Measurements from ENCODE around the gene TMEM26.

DNA sequence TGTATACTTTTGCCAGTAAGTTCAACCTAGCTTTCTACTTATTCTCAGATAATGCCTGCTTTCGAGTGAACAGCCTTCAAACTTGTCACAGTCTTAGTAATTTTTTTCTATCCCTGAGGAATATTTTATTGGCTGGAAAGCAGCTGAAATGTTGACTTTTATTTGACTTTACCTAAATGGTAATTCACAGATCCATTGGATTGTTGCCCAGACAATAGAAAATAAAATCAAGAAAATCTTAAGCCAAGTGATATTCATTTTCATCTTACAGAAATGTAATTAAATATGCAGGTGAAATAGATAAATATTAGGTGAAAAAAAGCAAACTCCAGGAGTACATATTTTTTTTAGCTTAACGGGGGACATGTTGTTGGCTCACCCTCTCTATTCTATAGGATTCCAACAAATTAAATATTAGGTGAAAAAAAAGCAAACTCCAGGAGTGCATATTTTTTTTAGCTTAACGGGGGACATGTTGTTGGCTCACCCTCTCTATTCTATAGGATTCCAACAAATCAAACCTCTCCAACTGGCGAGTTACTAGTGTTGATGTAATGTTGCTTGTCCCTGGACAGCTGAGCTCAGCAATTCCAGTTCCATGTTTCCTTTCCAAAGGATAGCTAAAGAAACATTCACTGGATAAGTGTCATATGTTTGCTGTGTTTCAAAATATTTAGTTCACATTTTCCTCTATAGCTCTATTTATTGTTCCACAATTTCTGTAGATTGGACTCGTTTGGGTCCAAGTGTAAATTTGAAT lies 4.2 kb downstream of the TMEM26 start:
- TF ChIP-seq, protein P1, sequence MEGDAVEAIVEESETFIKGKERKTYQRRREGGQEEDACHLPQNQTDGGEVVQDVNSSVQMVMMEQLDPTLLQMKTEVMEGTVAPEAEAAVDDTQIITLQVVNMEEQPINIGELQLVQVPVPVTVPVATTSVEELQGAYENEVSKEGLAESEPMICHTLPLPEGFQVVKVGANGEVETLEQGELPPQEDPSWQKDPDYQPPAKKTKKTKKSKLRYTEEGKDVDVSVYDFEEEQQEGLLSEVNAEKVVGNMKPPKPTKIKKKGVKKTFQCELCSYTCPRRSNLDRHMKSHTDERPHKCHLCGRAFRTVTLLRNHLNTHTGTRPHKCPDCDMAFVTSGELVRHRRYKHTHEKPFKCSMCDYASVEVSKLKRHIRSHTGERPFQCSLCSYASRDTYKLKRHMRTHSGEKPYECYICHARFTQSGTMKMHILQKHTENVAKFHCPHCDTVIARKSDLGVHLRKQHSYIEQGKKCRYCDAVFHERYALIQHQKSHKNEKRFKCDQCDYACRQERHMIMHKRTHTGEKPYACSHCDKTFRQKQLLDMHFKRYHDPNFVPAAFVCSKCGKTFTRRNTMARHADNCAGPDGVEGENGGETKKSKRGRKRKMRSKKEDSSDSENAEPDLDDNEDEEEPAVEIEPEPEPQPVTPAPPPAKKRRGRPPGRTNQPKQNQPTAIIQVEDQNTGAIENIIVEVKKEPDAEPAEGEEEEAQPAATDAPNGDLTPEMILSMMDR (IDR thresholded peaks at IDR 0.05) = no peak
- no peak for TF ChIP-seq EZH2 (IDR thresholded peaks at IDR 0.05)

Data from neural progenitor cell (in vitro differentiated cells).